Choroid plexus epithelial cell (primary cell): ENCODE results near the gene LAMB3.

Source experiments
- DNase-seq: peaks from one replicate; pipeline ENCODE4 v3.0.0-alpha.2; 2010; ENCODE audit warnings: low read depth
- H3K4me3 ChIP-seq: 2 replicates; pipeline ENCODE4 v1.5.1; 2011; ENCODE audit warnings: low read depth, mild to moderate bottlenecking, control low read depth, low read length, moderate library complexity
- TF ChIP-seq, protein P1 (sequence below): conservative IDR thresholded peaks from 2 replicates; pipeline ENCODE4 v1.5.1; 2011; ENCODE audit warnings: low read depth, mild to moderate bottlenecking, control low read depth, inconsistent platforms, low read length, moderate library complexity

The LAMB3 gene

DNA sequence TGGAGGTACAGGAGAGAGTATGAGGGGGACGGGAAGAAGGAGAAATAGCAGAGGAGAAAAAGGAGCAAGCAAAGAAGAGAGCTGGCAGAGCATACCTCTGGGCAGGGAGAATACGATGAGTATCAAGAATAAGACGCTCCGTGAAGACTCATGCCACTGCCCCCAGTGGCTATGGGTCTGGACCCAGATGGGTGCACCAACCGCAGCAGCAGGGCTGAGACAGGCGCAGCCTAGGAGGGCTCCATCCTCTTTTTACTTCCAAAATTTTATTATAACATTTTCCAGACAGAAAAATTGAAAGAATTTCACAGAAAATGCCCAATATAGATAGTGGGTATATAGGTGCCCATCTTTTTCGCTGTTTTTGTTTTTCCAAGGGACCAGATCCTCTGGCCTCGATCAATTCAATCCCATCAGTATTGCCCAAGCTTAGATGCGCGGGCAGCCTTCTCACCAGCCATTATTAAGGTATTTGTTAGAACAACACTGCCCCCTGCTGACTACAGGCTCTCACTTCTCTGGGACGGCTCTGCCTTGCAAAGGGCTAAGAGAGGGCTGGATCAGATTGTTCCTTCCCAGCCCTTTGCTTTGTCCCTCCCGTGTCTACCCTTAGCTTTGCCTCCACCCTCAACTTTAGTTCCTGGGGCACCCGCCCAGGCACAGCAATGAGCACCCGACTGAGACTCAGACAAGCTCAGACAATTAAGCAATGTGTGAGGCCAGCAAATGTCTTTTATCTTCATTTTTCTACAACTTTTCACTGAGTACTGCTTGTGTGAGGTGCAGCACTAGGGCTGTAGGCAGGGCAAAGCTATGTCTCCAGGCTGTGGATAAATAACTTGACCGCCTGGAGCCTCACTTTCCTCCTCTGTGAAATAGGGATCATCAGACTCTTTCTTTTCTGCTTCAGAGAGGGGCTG lies 86.2 kb downstream of the LAMB3 start:
- DNase-seq, result peak; percentile 92
- TF ChIP-seq, protein P1, sequence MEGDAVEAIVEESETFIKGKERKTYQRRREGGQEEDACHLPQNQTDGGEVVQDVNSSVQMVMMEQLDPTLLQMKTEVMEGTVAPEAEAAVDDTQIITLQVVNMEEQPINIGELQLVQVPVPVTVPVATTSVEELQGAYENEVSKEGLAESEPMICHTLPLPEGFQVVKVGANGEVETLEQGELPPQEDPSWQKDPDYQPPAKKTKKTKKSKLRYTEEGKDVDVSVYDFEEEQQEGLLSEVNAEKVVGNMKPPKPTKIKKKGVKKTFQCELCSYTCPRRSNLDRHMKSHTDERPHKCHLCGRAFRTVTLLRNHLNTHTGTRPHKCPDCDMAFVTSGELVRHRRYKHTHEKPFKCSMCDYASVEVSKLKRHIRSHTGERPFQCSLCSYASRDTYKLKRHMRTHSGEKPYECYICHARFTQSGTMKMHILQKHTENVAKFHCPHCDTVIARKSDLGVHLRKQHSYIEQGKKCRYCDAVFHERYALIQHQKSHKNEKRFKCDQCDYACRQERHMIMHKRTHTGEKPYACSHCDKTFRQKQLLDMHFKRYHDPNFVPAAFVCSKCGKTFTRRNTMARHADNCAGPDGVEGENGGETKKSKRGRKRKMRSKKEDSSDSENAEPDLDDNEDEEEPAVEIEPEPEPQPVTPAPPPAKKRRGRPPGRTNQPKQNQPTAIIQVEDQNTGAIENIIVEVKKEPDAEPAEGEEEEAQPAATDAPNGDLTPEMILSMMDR, result peak; percentile 85

More for the DNA sequence above, 86.2 kb downstream of the LAMB3 start:
- no peak overlapping the region for H3K4me3 ChIP-seq
